ENCODE measurements around the gene GFOD1.

Gene GFOD1

GRCh38 chr6:13487122-13488014 is at the start of gene GFOD1:
Gene GFOD1 (minus strand): TSS chr6:13487600. CDS start chr6:13486890, 710 bp downstream.
- TF ChIP-seq CTCF (IDR thresholded peaks at IDR 0.05; ENCODE audit: insufficient read depth, missing control alignments), result no peak
- FAIRE-seq (no peak), DNase-seq (ENCODE audit: insufficient read length, low spot score) (peak; percentile 75)

DNA sequence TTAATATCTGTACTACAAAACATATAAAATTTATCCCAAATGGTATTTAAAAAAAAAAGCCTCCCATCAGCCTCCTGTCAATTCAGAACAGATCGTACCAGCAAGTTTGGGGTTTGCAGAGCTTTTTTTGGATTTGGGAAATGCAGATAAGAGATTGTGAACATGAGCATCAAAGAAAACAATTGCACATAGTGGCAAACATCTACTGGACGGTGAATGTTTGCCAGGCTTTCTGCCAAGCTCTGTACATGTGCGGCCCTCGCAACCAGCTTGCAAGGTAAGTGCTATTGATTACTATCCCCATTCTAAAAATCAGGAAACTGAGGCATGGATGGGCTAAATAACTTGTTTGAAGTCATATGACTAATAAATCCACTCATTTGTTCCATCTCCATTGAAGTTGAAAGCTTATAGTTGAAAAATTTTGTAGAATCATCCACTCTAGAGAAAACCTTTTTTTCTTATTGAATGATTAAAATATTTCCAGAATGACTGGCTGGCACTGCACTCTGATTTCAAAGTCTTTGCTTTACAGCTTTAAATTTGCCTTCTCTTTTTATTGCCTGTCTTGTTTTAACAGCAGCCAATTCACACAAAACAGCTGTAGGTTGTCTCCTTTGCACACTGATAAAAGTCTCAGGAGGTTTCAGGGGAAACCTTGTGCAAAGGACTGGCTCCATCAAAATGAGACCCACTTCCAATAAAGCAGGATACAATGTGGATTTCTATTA is 49.6 kb upstream of the GFOD1 start:
- DNase-seq (ENCODE audit: insufficient read length, low spot score) (no peak), FAIRE-seq (no peak)
- no peak for TF ChIP-seq CTCF (IDR thresholded peaks at IDR 0.05; ENCODE audit: insufficient read depth, missing control alignments)

- TF ChIP-seq CTCF (IDR thresholded peaks at IDR 0.05; ENCODE audit: insufficient read depth, missing control alignments), result no peak
- FAIRE-seq (no peak), DNase-seq (ENCODE audit: insufficient read length, low spot score) (no peak)
These were observed 47.9 kb upstream of the GFOD1 start for GRCh38 chr6:13535306-13535705.

GRCh38 chr6:13534536-13534935 is 47.1 kb upstream of the GFOD1 start:
- TF ChIP-seq CTCF (IDR thresholded peaks at IDR 0.05; ENCODE audit: insufficient read depth, missing control alignments), result no peak
- FAIRE-seq, result no peak
- DNase-seq (ENCODE audit: insufficient read length, low spot score), result no peak

DNA sequence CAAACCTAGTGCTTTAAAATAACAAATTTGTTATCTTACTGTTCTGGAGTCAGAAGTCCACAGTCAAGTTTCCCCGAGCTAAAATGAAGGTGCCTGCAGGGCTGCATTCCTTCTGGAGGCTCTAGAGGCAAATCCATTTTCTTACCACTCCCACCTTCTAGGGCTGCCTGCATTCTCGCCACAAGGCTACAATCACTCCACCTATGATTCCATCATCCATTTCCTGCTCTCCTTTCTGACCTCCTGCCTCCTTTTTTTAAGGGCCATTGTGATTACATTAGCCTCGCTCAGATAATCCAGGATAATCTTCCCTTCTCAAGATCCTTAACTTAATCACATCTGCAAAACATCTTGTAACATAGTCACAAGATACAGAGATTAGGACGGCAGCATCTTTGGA is 44.6 kb upstream of the GFOD1 start:
- TF ChIP-seq CTCF (IDR thresholded peaks at IDR 0.05; ENCODE audit: insufficient read depth, missing control alignments), result no peak
- FAIRE-seq, result peak; percentile 90
- DNase-seq (ENCODE audit: insufficient read length, low spot score), result peak; percentile 41

GRCh38 chr6:13528777-13529343 is 41.5 kb upstream of the GFOD1 start:
- FAIRE-seq (no peak), DNase-seq (ENCODE audit: insufficient read length, low spot score) (no peak)
- TF ChIP-seq CTCF (IDR thresholded peaks at IDR 0.05; ENCODE audit: insufficient read depth, missing control alignments), result no peak

Data from D721Med (cell line).